HG03439 (cell line): ENCODE results near the gene BAZ2B.
"Not testable (repeated sequence)": the region's sequence is repeated elsewhere in the genome, so short reads cannot be mapped to it uniquely, and the experiment has no call there.

ENCODE experiments used
- ATAC-seq: cut with Tn5 transposase; IDR thresholded peaks from one replicate; pipeline ENCODE4 v1.9.1; 2021; ENCODE audit warnings: mild to moderate bottlenecking, moderate library complexity; ENCODE audit not compliant: unreplicated experiment

Gene BAZ2B

GRCh38 chr2:159438720-159439353, 177.5 kb downstream of the BAZ2B start:
- ATAC-seq, result no peak

GRCh38 chr2:159438284-159438683, 178.1 kb downstream of the BAZ2B start:
- no peak for ATAC-seq

DNA sequence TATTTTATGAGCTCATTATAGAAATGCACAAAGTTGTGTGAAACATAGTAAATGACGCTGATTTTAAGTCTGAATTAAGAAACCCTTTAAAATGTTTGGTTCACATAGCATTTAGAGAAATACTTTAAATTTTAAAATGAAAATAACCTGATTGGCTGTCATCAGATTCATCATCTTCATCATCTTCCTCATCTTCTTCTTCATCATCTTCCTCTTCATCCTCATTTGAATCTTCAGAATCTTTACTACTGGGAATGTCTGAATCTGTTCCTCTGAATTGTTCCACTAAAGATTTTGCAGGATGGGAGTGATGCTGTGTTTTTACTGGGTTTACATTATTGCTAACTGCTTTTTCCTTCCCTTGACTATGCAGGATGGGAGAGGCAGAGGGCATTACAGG, 183.7 kb downstream of the BAZ2B start:
- no peak for ATAC-seq

GRCh38 chr2:159427048-159427447, 189.3 kb downstream of the BAZ2B start:
- no peak for ATAC-seq

DNA sequence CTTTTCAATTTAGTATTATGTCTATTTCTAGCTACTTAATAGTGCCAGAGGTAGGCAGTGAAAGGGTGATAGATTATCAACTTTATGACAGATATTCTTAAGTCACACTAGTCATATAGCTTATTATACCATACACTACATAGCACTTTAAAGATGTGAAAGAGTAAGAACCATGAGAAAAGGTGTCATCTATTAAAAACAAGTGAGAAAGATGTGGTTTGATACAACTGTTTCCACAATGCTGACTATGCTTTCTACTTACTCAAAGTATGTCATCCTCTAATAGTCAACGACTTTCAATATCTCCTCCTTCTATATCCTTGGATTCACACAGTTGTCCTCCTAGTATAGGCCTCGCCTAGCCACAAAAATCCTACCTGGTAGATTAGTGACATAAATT, 196.9 kb downstream of the BAZ2B start:
- no peak for ATAC-seq

- no peak for ATAC-seq
These were observed 204.9 kb downstream of the BAZ2B start for GRCh38 chr2:159411460-159411859.

DNA sequence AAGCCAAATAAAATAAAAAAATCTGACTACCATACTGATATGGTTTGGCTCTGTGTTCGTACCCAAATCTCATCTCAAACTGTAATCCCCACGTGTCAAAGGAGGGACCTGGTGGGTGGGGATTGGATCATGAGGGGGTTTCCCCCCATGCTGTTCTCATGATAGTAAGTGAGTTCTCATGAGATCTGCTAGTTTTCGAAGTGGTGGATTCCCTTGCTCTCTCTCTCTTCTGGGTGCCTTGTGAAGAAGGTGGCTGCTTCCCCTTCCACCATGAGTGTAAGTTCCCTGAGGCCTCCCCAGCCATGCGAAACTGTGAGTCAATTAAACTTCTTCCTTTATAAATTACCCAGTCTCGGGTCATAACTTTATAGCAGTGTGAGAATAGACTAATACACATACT, 206.1 kb downstream of the BAZ2B start:
- ATAC-seq, result no peak

DNA sequence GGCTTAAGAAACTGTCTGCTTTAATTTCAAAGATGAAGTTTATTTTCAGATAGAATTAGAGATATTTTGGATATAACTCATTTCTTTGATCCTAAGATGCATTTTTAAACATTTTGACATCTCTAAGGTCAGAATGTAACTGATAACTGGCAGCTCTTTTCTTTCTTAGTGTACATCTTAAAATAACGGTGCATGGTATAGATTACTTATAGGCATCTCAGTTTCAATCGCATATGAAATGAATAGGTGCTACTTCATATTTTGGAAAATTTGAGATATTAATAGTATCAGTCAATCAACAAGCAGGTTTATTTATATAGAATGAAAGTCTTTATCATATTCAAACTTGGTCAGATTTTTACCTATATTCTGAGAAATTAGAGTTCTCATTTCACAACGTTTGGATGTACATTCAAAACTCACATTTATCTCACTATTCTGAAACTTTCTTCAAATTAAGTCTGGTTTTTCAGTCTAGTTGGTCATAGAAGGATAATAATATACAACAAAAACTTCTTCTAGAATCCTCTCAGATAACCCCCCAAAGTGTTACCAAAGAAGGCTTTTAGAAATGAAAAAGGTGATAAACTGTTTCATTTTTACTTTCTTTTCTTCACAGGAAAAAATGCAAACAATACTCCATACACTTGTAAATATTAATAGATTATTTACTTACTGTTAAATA, 207.1 kb downstream of the BAZ2B start:
- no peak for ATAC-seq

DNA sequence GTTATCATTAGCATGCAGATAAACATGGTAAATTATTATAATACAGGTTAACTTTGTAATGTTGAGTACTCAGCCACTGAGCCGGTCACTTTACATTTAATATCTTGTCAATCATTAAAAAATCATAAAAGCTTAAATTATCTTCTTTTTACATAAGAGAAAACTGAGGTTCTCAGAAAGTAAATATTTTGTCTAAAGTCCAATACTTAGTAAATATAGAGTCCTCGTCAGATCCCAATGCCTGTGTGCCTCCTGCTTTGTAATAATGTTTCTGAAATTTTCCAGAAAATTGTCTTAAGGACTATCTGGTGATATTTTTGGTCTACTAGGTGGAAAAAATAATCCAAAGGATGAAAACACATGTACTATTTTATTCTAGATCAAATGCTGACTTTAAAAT, 213.6 kb downstream of the BAZ2B start:
- ATAC-seq, result no peak

DNA sequence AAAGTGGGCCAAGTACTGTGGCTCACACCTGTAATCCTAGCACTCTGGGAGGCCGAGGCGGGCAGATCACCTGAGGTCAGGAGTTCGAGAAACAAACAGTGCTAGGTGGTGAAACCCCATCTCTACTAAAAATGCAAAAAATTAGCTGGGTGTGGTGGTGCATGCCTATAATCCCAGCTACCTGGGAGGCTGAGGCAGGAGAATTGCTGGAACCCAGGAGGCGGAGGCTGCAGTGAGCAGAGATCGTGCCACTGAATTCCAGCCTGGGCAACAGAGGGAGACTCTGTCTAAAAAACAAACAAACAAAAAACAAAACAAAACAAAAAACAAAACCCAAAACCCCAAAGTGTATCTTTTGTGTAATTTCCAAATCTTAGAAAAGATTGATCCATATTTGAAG, 214.2 kb downstream of the BAZ2B start:
- ATAC-seq, result not testable (repeated sequence)

DNA sequence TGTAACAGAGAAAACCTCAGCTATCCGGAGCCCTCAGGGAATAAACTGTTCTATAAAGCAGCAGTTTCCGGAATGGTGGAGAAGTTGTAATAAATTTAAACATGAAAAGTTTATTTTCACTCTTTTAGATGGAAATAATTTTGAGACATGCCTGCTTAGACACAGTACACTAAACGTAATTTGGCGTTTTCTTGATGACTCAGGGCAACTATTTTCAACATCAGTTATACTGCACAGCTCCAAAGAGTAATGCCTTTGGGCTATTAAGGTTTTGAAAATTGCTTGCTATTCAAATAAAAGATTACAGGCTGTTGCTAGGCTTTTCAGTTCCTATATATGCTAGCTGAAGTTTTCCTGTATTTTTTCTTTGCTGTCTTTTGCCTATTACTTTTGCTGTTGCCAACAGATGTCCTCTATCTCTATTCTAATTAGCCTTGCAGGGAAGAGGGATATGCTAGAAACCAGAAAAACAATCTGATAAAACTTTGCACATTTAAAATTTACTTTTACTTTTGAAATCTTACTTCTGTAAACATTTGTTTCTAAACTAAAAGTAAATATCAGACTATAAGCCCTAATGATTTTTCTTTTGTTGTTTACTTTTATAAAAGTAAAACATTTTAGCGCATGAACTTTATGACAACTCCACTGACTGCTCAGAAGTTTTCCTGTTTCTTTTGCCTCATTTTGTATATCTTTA, 216.5 kb downstream of the BAZ2B start:
- ATAC-seq, result no peak

DNA sequence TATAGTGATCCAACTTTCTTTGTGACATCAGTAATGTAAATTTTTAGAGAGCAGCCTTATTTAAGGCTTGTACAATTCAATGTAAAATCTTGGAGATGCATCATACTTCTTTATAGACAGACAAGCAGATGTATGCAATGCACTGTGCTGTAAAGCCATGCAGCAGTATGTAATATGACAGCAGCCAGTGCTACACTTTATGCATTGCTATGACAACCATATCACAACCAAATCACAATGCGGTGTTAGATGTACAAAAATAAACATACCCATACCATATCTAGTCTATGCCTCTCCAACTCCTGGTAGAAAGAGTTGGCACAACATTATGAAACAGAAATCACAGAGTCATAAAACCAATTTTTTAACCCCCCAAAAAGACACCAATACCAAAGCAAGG, 219.5 kb downstream of the BAZ2B start:
- no peak for ATAC-seq

GRCh38 chr2:159382447-159383028, 233.8 kb downstream of the BAZ2B start:
- ATAC-seq, result no peak

DNA sequence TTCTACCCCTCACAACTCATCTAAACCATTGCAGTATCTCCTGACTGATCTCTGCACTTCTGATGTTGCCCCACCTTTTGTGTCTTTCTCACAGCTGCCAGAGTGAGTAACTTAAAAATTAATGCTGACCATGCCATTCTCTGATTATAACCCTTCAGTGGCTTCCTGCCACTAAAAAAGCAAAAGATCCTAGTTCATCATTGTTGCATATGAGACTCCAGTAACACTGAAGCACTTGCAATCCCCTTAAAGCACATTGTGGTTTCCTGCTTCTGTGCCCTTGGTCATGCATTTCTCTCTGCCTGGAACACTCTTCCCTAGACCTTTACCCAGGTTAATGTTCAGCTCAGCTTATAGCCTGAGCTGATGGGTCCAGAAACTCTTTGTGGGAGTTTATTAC, 234.8 kb downstream of the BAZ2B start:
- no peak for ATAC-seq

- ATAC-seq, result no peak
These were observed 235.6 kb downstream of the BAZ2B start for GRCh38 chr2:159380685-159381239.

- ATAC-seq, result no peak
These were observed 237.2 kb downstream of the BAZ2B start for GRCh38 chr2:159379181-159379580.

GRCh38 chr2:159375241-159375640, 241.1 kb downstream of the BAZ2B start:
- no peak for ATAC-seq

DNA sequence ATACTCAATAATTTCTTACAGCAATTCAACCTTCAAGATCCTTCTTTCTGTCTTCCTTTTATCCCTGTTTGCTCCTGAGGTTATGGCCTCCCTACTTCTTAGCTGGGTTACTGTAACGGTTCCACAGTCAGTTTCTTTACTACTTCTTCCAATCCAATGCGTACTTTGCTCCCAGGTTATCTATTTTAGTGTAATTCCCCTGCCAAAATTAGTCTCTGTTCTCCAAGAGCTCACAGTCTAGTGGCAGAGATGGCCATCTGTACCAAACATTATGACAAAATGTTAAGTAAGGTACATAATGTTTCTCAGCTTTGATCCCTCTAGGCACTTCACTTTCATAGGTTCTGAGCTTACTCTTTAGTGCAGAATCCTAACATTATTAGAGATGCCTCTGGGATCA, 244.8 kb downstream of the BAZ2B start:
- ATAC-seq, result no peak

DNA sequence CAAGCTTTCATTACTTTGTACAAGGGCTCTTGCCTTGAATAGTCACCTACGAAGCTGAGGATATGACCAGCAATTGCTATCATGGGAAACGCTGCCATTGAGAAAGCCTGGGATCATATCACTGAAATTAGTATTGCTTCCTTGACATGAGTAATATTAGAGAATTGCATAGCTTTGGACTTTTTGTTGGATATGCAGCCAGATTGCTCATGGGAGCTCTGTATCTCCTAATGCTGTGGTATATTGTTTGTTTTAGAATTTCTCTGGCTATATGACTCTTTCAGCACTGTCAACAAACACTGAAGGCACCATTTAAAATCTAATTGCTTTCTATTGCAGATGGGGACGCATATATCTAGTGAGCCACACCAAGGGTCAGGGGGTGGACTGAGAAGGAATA, 249.8 kb downstream of the BAZ2B start:
- ATAC-seq, result no peak

DNA sequence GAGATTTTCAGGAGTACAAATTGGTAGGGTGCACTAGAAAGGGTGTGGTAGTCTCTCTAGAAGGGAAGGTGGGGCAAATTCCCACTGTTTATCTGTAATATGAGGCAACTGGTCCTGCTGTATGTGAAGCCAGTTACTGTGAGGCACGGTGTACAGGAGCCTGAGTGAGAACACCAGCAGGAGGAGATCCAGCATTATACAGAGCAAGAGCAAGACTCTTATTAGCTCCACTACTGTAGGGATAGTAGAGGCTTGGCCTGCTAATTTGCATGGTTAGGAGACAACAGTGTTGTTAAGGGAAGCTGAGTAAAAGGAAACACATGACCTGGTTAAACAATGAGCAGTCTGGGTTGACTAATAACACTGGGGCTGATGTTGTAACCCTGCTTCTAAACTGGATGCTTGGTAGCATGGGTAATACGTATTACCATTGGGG, 253.5 kb downstream of the BAZ2B start:
- ATAC-seq, result no peak

- no peak for ATAC-seq
These were observed 254.3 kb downstream of the BAZ2B start for GRCh38 chr2:159362094-159362493.
